ENCODE measurements around the gene ARHGAP15.
A peak's percentile ranks its signal among the peaks of the same experiment; 100 is the strongest.

Gene ARHGAP15

GRCh38 chr2:143513081-143513480, 383.9 kb downstream of the ARHGAP15 start:
- no peak overlapping the region for H3K4me3 ChIP-seq (ENCODE audit: low read length)
- no peak overlapping the region for H3K9ac ChIP-seq (ENCODE audit: low read length)
- no peaks in the 10 kb centered on the region for H3F3A ChIP-seq (ENCODE audit: insufficient read depth, low read length)
- no peak overlapping the region for H2AFZ ChIP-seq (ENCODE audit: low read length)
- TF ChIP-seq EZH2 (optimal IDR thresholded peaks at IDR 0.05; ENCODE audit: low read depth, low read length): no peak
- TF ChIP-seq CTCF (IDR thresholded peaks at IDR 0.05; ENCODE audit: low read length): peak; percentile 45
- H3K9me2 ChIP-seq (replicated peaks; ENCODE audit: insufficient read depth, low read length): no peaks in the 10 kb centered on the region
- no peaks in the 10 kb centered on the region for H3K36me3 ChIP-seq (replicated peaks; ENCODE audit: insufficient read depth, low read length)
- no peaks in the 10 kb centered on the region for H3K4me1 ChIP-seq (ENCODE audit: low read length)
- no peak overlapping the region for H3K27ac ChIP-seq (ENCODE audit: low read length)
- H3K79me2 ChIP-seq (ENCODE audit: low read length): no peaks in the 10 kb centered on the region
- DNase-seq: no peak
- H3K27me3 ChIP-seq (replicated peaks; ENCODE audit: insufficient read depth, low read length): no peaks in the 10 kb centered on the region
- H3K4me2 ChIP-seq (ENCODE audit: low read depth, low read length): no peak overlapping the region
- no peaks in the 10 kb centered on the region for H3K9me3 ChIP-seq (replicated peaks; ENCODE audit: insufficient read depth, low read length)
- H4K20me1 ChIP-seq (ENCODE audit: insufficient read depth, low read length): no peaks in the 10 kb centered on the region

- TF ChIP-seq CTCF (IDR thresholded peaks at IDR 0.05; ENCODE audit: low read length): no peak
- no peak for TF ChIP-seq EZH2 (optimal IDR thresholded peaks at IDR 0.05; ENCODE audit: low read depth, low read length)
- TF ChIP-seq EZH2phosphoT487 (IDR thresholded peaks at IDR 0.05; ENCODE audit: low read length): no peak
- Histone ChIP-seq H3K4me3 (ENCODE audit: low read length) (no peak overlapping the region), H3K36me3 (replicated peaks; ENCODE audit: insufficient read depth, low read length) (no peaks in the 10 kb centered on the region), H3K9ac (ENCODE audit: low read length) (no peak overlapping the region), H3K79me2 (ENCODE audit: low read length) (no peaks in the 10 kb centered on the region), H3K4me2 (ENCODE audit: low read depth, low read length) (no peak overlapping the region), H3K27ac (ENCODE audit: low read length) (no peak overlapping the region), H3K9me3 (replicated peaks; ENCODE audit: insufficient read depth, low read length) (no peaks in the 10 kb centered on the region), H3K27me3 (replicated peaks; ENCODE audit: insufficient read depth, low read length) (no peaks in the 10 kb centered on the region), H2AFZ (ENCODE audit: low read length) (no peak overlapping the region), H4K20me1 (ENCODE audit: insufficient read depth, low read length) (no peaks in the 10 kb centered on the region), H3K4me1 (ENCODE audit: low read length) (no peaks in the 10 kb centered on the region), H3K9me2 (replicated peaks; ENCODE audit: insufficient read depth, low read length) (no peaks in the 10 kb centered on the region), H3F3A (ENCODE audit: insufficient read depth, low read length) (no peaks in the 10 kb centered on the region)
- DNase-seq: no peak
Measured at GRCh38 chr2:143514413-143514812, 385.2 kb downstream of the ARHGAP15 start.

- Histone ChIP-seq H2AFZ (ENCODE audit: low read length) (no peak overlapping the region), H3F3A (ENCODE audit: insufficient read depth, low read length) (no peaks in the 10 kb centered on the region), H3K4me1 (ENCODE audit: low read length) (no peaks in the 10 kb centered on the region), H3K4me3 (ENCODE audit: low read length) (no peak overlapping the region), H3K27me3 (replicated peaks; ENCODE audit: insufficient read depth, low read length) (no peaks in the 10 kb centered on the region), H3K36me3 (replicated peaks; ENCODE audit: insufficient read depth, low read length) (no peaks in the 10 kb centered on the region), H4K20me1 (ENCODE audit: insufficient read depth, low read length) (no peaks in the 10 kb centered on the region), H3K4me2 (ENCODE audit: low read depth, low read length) (no peak overlapping the region), H3K9ac (ENCODE audit: low read length) (no peak overlapping the region), H3K79me2 (ENCODE audit: low read length) (no peaks in the 10 kb centered on the region), H3K9me3 (replicated peaks; ENCODE audit: insufficient read depth, low read length) (no peaks in the 10 kb centered on the region), H3K27ac (ENCODE audit: low read length) (no peak overlapping the region), H3K9me2 (replicated peaks; ENCODE audit: insufficient read depth, low read length) (no peaks in the 10 kb centered on the region)
- no peak for DNase-seq
- TF ChIP-seq EZH2 (optimal IDR thresholded peaks at IDR 0.05; ENCODE audit: low read depth, low read length) (no peak), CTCF (IDR thresholded peaks at IDR 0.05; ENCODE audit: low read length) (no peak), EZH2phosphoT487 (IDR thresholded peaks at IDR 0.05; ENCODE audit: low read length) (no peak)
Measured at GRCh38 chr2:143515318-143515717, 386.1 kb downstream of the ARHGAP15 start.

Data from MM.1S (cell line).